Mesenchymal stem cell (in vitro differentiated cells and primary cell): ENCODE results near the gene TSBP1.

ENCODE experiments used
- DNase-seq: peaks from one replicate; pipeline ENCODE4 v3.0.0-alpha.2; 2013
- H2AFZ ChIP-seq: one replicate; pipeline ENCODE4 v1.6.1; 2013; ENCODE audit warnings: low read depth, mild to moderate bottlenecking, control low read depth, inconsistent platforms, low read length, moderate library complexity
- H2AK5ac ChIP-seq: 2 replicates; pipeline ENCODE4 v1.6.1; 2013; ENCODE audit warnings: low read length, moderate library complexity, mild to moderate bottlenecking, inconsistent platforms; ENCODE audit not compliant: severe bottlenecking
- H2BK120ac ChIP-seq: one replicate; pipeline ENCODE4 v1.6.1; 2013; ENCODE audit warnings: low read depth, mild to moderate bottlenecking, inconsistent platforms, low read length, moderate library complexity
- H2BK12ac ChIP-seq, 2 experiments: one replicate each; pipeline ENCODE4 v1.6.1; 2013; ENCODE audit warnings: inconsistent platforms in 2 of 2, low read length in 2 of 2, mild to moderate bottlenecking in 2 of 2, moderate library complexity in 2 of 2, control low read depth in 1 of 2
- H2BK15ac ChIP-seq: one replicate; pipeline ENCODE4 v1.6.1; 2013; ENCODE audit warnings: mild to moderate bottlenecking, low read depth, inconsistent platforms; ENCODE audit not compliant: poor library complexity, severe bottlenecking
- H2BK5ac ChIP-seq: 2 replicates; pipeline ENCODE4 v1.6.1; 2013; ENCODE audit warnings: low read depth, mild to moderate bottlenecking, low read length, control low read depth, inconsistent platforms; ENCODE audit not compliant: poor library complexity, severe bottlenecking
- H3K14ac ChIP-seq, 2 experiments: one replicate each; pipeline ENCODE4 v1.6.1; 2013; ENCODE audit warnings: inconsistent platforms in 2 of 2, low read length in 2 of 2, control low read depth in 1 of 2, mild to moderate bottlenecking in 1 of 2, moderate library complexity in 1 of 2
- H3K18ac ChIP-seq, 2 experiments: one replicate each; pipeline ENCODE4 v1.6.1; 2013; ENCODE audit warnings: inconsistent platforms in 2 of 2, low read length in 2 of 2, control low read depth in 1 of 2, low read depth in 1 of 2, mild to moderate bottlenecking in 1 of 2
- H3K23ac ChIP-seq, 2 experiments: one replicate each; pipeline ENCODE4 v1.6.1; 2013; ENCODE audit warnings: inconsistent platforms in 2 of 2, low read length in 2 of 2, mild to moderate bottlenecking in 2 of 2, moderate library complexity in 2 of 2, control low read depth in 1 of 2
- H3K27ac ChIP-seq: 2 replicates; pipeline ENCODE4 v1.5.1; 2013; ENCODE audit warnings: mild to moderate bottlenecking, moderate library complexity, low read length, control low read depth, inconsistent platforms; ENCODE audit not compliant: poor library complexity, severe bottlenecking
- H3K27me3 ChIP-seq, 2 experiments: 2 replicates each; pipeline versions ENCODE4 v1.6.1 to v1.7.0; 2013; ENCODE audit warnings: low read length in 2 of 2, mild to moderate bottlenecking in 2 of 2, moderate library complexity in 2 of 2, control low read depth in 1 of 2, inconsistent platforms in 1 of 2; ENCODE audit not compliant: control insufficient read depth in 1 of 2, insufficient read depth in 1 of 2
- H3K36me3 ChIP-seq, 2 experiments: 2 replicates each; pipeline versions ENCODE4 v1.6.1 to v1.7.0; 2013; ENCODE audit warnings: low read length in 2 of 2, control low read depth in 1 of 2, inconsistent platforms in 1 of 2, low read depth in 1 of 2, mild to moderate bottlenecking in 1 of 2; ENCODE audit not compliant: insufficient read depth in 2 of 2, control insufficient read depth in 1 of 2
- H3K4ac ChIP-seq, 2 experiments: one replicate each; pipeline ENCODE4 v1.6.1; 2013; ENCODE audit warnings: inconsistent platforms in 2 of 2, low read length in 2 of 2, mild to moderate bottlenecking in 2 of 2, moderate library complexity in 2 of 2, control low read depth in 1 of 2, low read depth in 1 of 2
- H3K4me1 ChIP-seq: 2 replicates; pipeline ENCODE4 v1.6.1; 2013; ENCODE audit warnings: low read depth, low read length, control low read depth; ENCODE audit not compliant: control insufficient read depth, insufficient read depth
- H3K4me2 ChIP-seq: 2 replicates; pipeline ENCODE4 v1.6.1; 2013; ENCODE audit warnings: low read length, mild to moderate bottlenecking, inconsistent platforms; ENCODE audit not compliant: poor library complexity, severe bottlenecking
- H3K4me3 ChIP-seq, 2 experiments: 2 replicates each; pipeline versions ENCODE4 v1.5.1 to v1.7.0; 2013; ENCODE audit warnings: low read length in 2 of 2, mild to moderate bottlenecking in 2 of 2, control low read depth in 1 of 2, low read depth in 1 of 2; ENCODE audit not compliant: insufficient read depth in 1 of 2
- H3K79me1 ChIP-seq: replicated peaks from 2 replicates; pipeline ENCODE4 v1.6.1; 2013; ENCODE audit warnings: mild to moderate bottlenecking, control low read depth, low read length, inconsistent platforms; ENCODE audit not compliant: poor library complexity, severe bottlenecking
- H3K9ac ChIP-seq: 2 replicates; pipeline ENCODE4 v1.7.0; 2013; ENCODE audit warnings: mild to moderate bottlenecking, low read length, moderate library complexity
- H3K9me3 ChIP-seq: 2 replicates; pipeline ENCODE4 v1.7.0; 2013; ENCODE audit warnings: mild to moderate bottlenecking, low read length; ENCODE audit not compliant: control insufficient read depth
- H4K8ac ChIP-seq: one replicate; pipeline ENCODE4 v1.6.1; 2013; ENCODE audit warnings: inconsistent platforms, mild to moderate bottlenecking, low read length, moderate library complexity
- H4K91ac ChIP-seq: one replicate; pipeline ENCODE4 v1.6.1; 2013; ENCODE audit warnings: mild to moderate bottlenecking, low read length, inconsistent platforms
- WGBS: methylation state at CpG from one replicate; pipeline ENCODE4 v1.1.7; 2013; ENCODE audit warnings: mixed read lengths; 5-methylcytosine and 5-hydroxymethylcytosine counted together

TSBP1 gene

GRCh38 chr6:32386040-32386439 lies 14.3 kb upstream of the TSBP1 start:
- Histone ChIP-seq H2AFZ (no peak overlapping the region), H2AK5ac (no peak overlapping the region), H3K4me3 (no peak overlapping the region), H3K23ac (no peak overlapping the region), H2BK120ac (no peak overlapping the region), H2BK5ac (no peak overlapping the region), H3K36me3 (no peaks in the 10 kb centered on the region), H3K79me1 (no peaks in the 10 kb centered on the region), H4K8ac (no peak overlapping the region), H3K9ac (no peak overlapping the region), H4K91ac (no peak overlapping the region), H3K4me1 (peaks cover 2% of the 10 kb centered on the region), H3K14ac (no peak overlapping the region), H3K18ac (no peak overlapping the region), H2BK15ac (no peak overlapping the region), H3K27me3 (peaks cover 9 to 18% of the 10 kb centered on the region in 2 experiments), H3K9me3 (no peaks in the 10 kb centered on the region), H2BK12ac (no peak overlapping the region), H3K4me2 (no peak overlapping the region), H3K4ac (no peak overlapping the region), H3K27ac (no peak overlapping the region)
- no CpG with 5 or more reads among the region's 1 CpG for WGBS
- DNase-seq: no peak

GRCh38 chr6:32382757-32383420 lies 11.2 kb upstream of the TSBP1 start:
- Histone ChIP-seq H2BK15ac (no peak overlapping the region), H4K8ac (no peak overlapping the region), H3K4me1 (peaks cover 2% of the 10 kb centered on the region), H3K27me3 (peaks cover 9 to 14% of the 10 kb centered on the region in 2 experiments), H3K9ac (no peak overlapping the region), H2BK5ac (no peak overlapping the region), H4K91ac (no peak overlapping the region), H3K27ac (no peak overlapping the region), H3K23ac (no peak overlapping the region), H3K14ac (no peak overlapping the region), H3K79me1 (no peaks in the 10 kb centered on the region), H2AFZ (no peak overlapping the region), H3K9me3 (no peaks in the 10 kb centered on the region), H2BK120ac (no peak overlapping the region), H2BK12ac (no peak overlapping the region), H3K36me3 (no peaks in the 10 kb centered on the region), H2AK5ac (no peak overlapping the region), H3K4me3 (no peak overlapping the region), H3K4ac (no peak overlapping the region), H3K4me2 (no peak overlapping the region), H3K18ac (no peak overlapping the region)
- 69% methylated on average over 1 of the region's 1 CpG for WGBS
- DNase-seq: no peak

- Histone ChIP-seq H2AK5ac (no peak overlapping the region), H3K79me1 (no peaks in the 10 kb centered on the region), H3K18ac (no peak overlapping the region), H3K14ac (no peak overlapping the region), H3K9ac (no peak overlapping the region), H2BK12ac (no peak overlapping the region), H3K4me2 (no peak overlapping the region), H3K9me3 (no peaks in the 10 kb centered on the region), H3K27ac (no peak overlapping the region), H3K4ac (no peak overlapping the region), H2AFZ (no peak overlapping the region), H3K4me1 (peaks cover 2% of the 10 kb centered on the region), H3K36me3 (no peaks in the 10 kb centered on the region), H4K8ac (no peak overlapping the region), H2BK5ac (no peak overlapping the region), H3K4me3 (no peak overlapping the region), H2BK15ac (no peak overlapping the region), H3K23ac (no peak overlapping the region), H4K91ac (no peak overlapping the region), H2BK120ac (no peak overlapping the region), H3K27me3 (no peaks in the 10 kb centered on the region)
- no peak for DNase-seq
- WGBS: 50% methylated on average over 1 of the region's 2 CpGs
Measured at GRCh38 chr6:32379545-32379944, 7.8 kb upstream of the TSBP1 start.

- Histone ChIP-seq H4K91ac (no peak overlapping the region), H2BK5ac (no peak overlapping the region), H3K23ac (no peak overlapping the region), H3K9me3 (no peaks in the 10 kb centered on the region), H2AFZ (no peak overlapping the region), H3K4me2 (no peak overlapping the region), H3K4me1 (no peaks in the 10 kb centered on the region), H2BK120ac (no peak overlapping the region), H3K4me3 (no peak overlapping the region), H2AK5ac (no peak overlapping the region), H3K36me3 (no peaks in the 10 kb centered on the region), H3K4ac (no peak overlapping the region), H3K9ac (no peak overlapping the region), H3K14ac (no peak overlapping the region), H3K27me3 (no peaks in the 10 kb centered on the region), H4K8ac (no peak overlapping the region), H3K79me1 (no peaks in the 10 kb centered on the region), H2BK15ac (no peak overlapping the region), H2BK12ac (no peak overlapping the region), H3K27ac (no peak overlapping the region), H3K18ac (no peak overlapping the region)
- 76% methylated on average over 7 of the region's 7 CpGs for WGBS
- no peak for DNase-seq
Measured at GRCh38 chr6:32375739-32376529, 4.2 kb upstream of the TSBP1 start.
